ENCODE results near the gene LY6G6C. TPM values are rescaled to one million over a fixed set of nuclear protein-coding genes. Genes with fewer than 3 reads are reported as not detected.

Gene LY6G6C
- not detected for total RNA-seq
- total RNA-seq = 0 to 0.08 reads per million in 2 donors

GRCh38 chr6:31721351-31722020 is at the start of gene LY6G6C:
Gene LY6G6C (minus strand): TSS chr6:31721746. CDS start chr6:31721679, 67 bp downstream.
- Mint-ChIP-seq H3K27me3 (no peaks in the 10 kb centered on the region), H3K36me3 (ENCODE audit: low read depth) (peaks cover 5% of the 10 kb centered on the region), H3K4me3 (no peak within 1 kb of the TSS), H3K27ac (no peak within 1 kb of the TSS), H3K4me1 (peaks cover 21% of the 10 kb centered on the region)
- no peaks in the 10 kb centered on the region for H3K9me3 ChIP-seq (ENCODE audit: control insufficient read depth, low read length, poor library complexity, severe bottlenecking)
- DNase-seq = no peak
- ATAC-seq = no peak

- ATAC-seq = no peak
- no peak for DNase-seq
- Mint-ChIP-seq H3K4me3 (peak overlapping the region; percentile 47), H3K4me1 (peaks cover 23% of the 10 kb centered on the region), H3K27me3 (no peaks in the 10 kb centered on the region), H3K27ac (no peak overlapping the region), H3K36me3 (ENCODE audit: low read depth) (no peaks in the 10 kb centered on the region)
- no peaks in the 10 kb centered on the region for H3K9me3 ChIP-seq (ENCODE audit: control insufficient read depth, low read length, poor library complexity, severe bottlenecking)
Measured at GRCh38 chr6:31770860-31771259, 49.3 kb upstream of the LY6G6C start.

GRCh38 chr6:31769684-31770371 is 48.3 kb upstream of the LY6G6C start:
- Mint-ChIP-seq H3K4me3 (no peak overlapping the region), H3K27ac (no peak overlapping the region), H3K4me1 (peaks cover 18% of the 10 kb centered on the region), H3K36me3 (ENCODE audit: low read depth) (no peaks in the 10 kb centered on the region), H3K27me3 (no peaks in the 10 kb centered on the region)
- ATAC-seq (peak; percentile 85), DNase-seq (peak; percentile 64 to 77 (median 69))
- no peaks in the 10 kb centered on the region for H3K9me3 ChIP-seq (ENCODE audit: control insufficient read depth, low read length, poor library complexity, severe bottlenecking)

GRCh38 chr6:31768363-31769257 is 47.1 kb upstream of the LY6G6C start:
- Mint-ChIP-seq H3K27ac (peak overlapping the region; percentile 78), H3K36me3 (ENCODE audit: low read depth) (no peaks in the 10 kb centered on the region)
- DNase-seq = no peak

GRCh38 chr6:31767096-31767645 is 45.6 kb upstream of the LY6G6C start:
- H3K9me3 ChIP-seq (ENCODE audit: control insufficient read depth, low read length, poor library complexity, severe bottlenecking) = no peaks in the 10 kb centered on the region
- DNase-seq (no peak), ATAC-seq (no peak)
- no peak overlapping the region for H3K27ac Mint-ChIP-seq
- peaks cover 13% of the 10 kb centered on the region for H3K4me1 Mint-ChIP-seq
- H3K27me3 Mint-ChIP-seq = no peaks in the 10 kb centered on the region
- H3K4me3 Mint-ChIP-seq = no peak overlapping the region
- H3K36me3 Mint-ChIP-seq (ENCODE audit: low read depth) = no peaks in the 10 kb centered on the region

More at GRCh38 chr6:31768363-31769257, 47.1 kb upstream of the LY6G6C start:
- ATAC-seq = no peak
- Mint-ChIP-seq H3K27me3 (no peaks in the 10 kb centered on the region), H3K4me1 (peaks cover 18% of the 10 kb centered on the region), H3K4me3 (no peak overlapping the region)
- H3K9me3 ChIP-seq (ENCODE audit: control insufficient read depth, low read length, poor library complexity, severe bottlenecking) = no peaks in the 10 kb centered on the region

GRCh38 chr6:31765910-31766794 is 44.6 kb upstream of the LY6G6C start:
- Mint-ChIP-seq H3K4me1 (peaks cover 11% of the 10 kb centered on the region), H3K27ac (no peak overlapping the region), H3K36me3 (ENCODE audit: low read depth) (no peaks in the 10 kb centered on the region), H3K4me3 (no peak overlapping the region), H3K27me3 (no peaks in the 10 kb centered on the region)
- H3K9me3 ChIP-seq (ENCODE audit: control insufficient read depth, low read length, poor library complexity, severe bottlenecking) = no peaks in the 10 kb centered on the region
- ATAC-seq (no peak), DNase-seq (no peak)

- Mint-ChIP-seq H3K4me3 (no peak overlapping the region), H3K4me1 (peaks cover 11% of the 10 kb centered on the region), H3K27me3 (no peaks in the 10 kb centered on the region), H3K27ac (no peak overlapping the region), H3K36me3 (ENCODE audit: low read depth) (no peaks in the 10 kb centered on the region)
- H3K9me3 ChIP-seq (ENCODE audit: control insufficient read depth, low read length, poor library complexity, severe bottlenecking) = no peaks in the 10 kb centered on the region
- ATAC-seq = no peak
- no peak for DNase-seq
Measured at GRCh38 chr6:31765559-31765909, 44.0 kb upstream of the LY6G6C start.

- no peak overlapping the region for H3K27ac Mint-ChIP-seq
- no peaks in the 10 kb centered on the region for H3K9me3 ChIP-seq (ENCODE audit: control insufficient read depth, low read length, poor library complexity, severe bottlenecking)
Measured at GRCh38 chr6:31764198-31764597, 42.7 kb upstream of the LY6G6C start.

GRCh38 chr6:31763619-31763940 is 42.0 kb upstream of the LY6G6C start:
- peaks cover 4% of the 10 kb centered on the region for H3K36me3 Mint-ChIP-seq (ENCODE audit: low read depth)
- ATAC-seq (no peak), DNase-seq (no peak)
- H3K4me1 Mint-ChIP-seq = peaks cover 8% of the 10 kb centered on the region
- peak overlapping the region; percentile 54 for H3K27ac Mint-ChIP-seq
- no peaks in the 10 kb centered on the region for H3K27me3 Mint-ChIP-seq
- H3K4me3 Mint-ChIP-seq = no peak overlapping the region
- no peaks in the 10 kb centered on the region for H3K9me3 ChIP-seq (ENCODE audit: control insufficient read depth, low read length, poor library complexity, severe bottlenecking)

More at GRCh38 chr6:31764198-31764597, 42.7 kb upstream of the LY6G6C start:
- ATAC-seq (no peak), DNase-seq (no peak)
- Mint-ChIP-seq H3K4me1 (peaks cover 8% of the 10 kb centered on the region), H3K36me3 (ENCODE audit: low read depth) (peaks cover 4% of the 10 kb centered on the region), H3K27me3 (no peaks in the 10 kb centered on the region), H3K4me3 (no peak overlapping the region)

- H3K27ac Mint-ChIP-seq = peak overlapping the region; percentile 54
- peaks cover 8% of the 10 kb centered on the region for H3K4me1 Mint-ChIP-seq
- no peaks in the 10 kb centered on the region for H3K27me3 Mint-ChIP-seq
- peaks cover 4% of the 10 kb centered on the region for H3K36me3 Mint-ChIP-seq (ENCODE audit: low read depth)
- no peaks in the 10 kb centered on the region for H3K9me3 ChIP-seq (ENCODE audit: control insufficient read depth, low read length, poor library complexity, severe bottlenecking)
- ATAC-seq (no peak), DNase-seq (no peak)
- H3K4me3 Mint-ChIP-seq = no peak overlapping the region
Measured at GRCh38 chr6:31762878-31763618, 41.5 kb upstream of the LY6G6C start.

- no peaks in the 10 kb centered on the region for H3K9me3 ChIP-seq (ENCODE audit: control insufficient read depth, low read length, poor library complexity, severe bottlenecking)
Measured at GRCh38 chr6:31762356-31762755, 40.8 kb upstream of the LY6G6C start, which contains the start of gene SAPCD1. Gene SAPCD1 (plus strand): TSS chr6:31762656. CDS start chr6:31763055, 399 bp downstream.

GRCh38 chr6:31761343-31761742 is 39.8 kb upstream of the LY6G6C start:
- Mint-ChIP-seq H3K27ac (peak overlapping the region; percentile 27), H3K4me3 (no peak overlapping the region), H3K4me1 (peaks cover 10% of the 10 kb centered on the region), H3K36me3 (ENCODE audit: low read depth) (peaks cover 4% of the 10 kb centered on the region), H3K27me3 (no peaks in the 10 kb centered on the region)
- no peaks in the 10 kb centered on the region for H3K9me3 ChIP-seq (ENCODE audit: control insufficient read depth, low read length, poor library complexity, severe bottlenecking)
- no peak for DNase-seq
- ATAC-seq = no peak

More at GRCh38 chr6:31762356-31762755, 40.8 kb upstream of the LY6G6C start, which contains the start of gene SAPCD1:
- ATAC-seq (no peak), DNase-seq (no peak)
- Mint-ChIP-seq H3K4me1 (peaks cover 11% of the 10 kb centered on the region), H3K27ac (peak within 1 kb of the TSS; percentile 54), H3K36me3 (ENCODE audit: low read depth) (peaks cover 4% of the 10 kb centered on the region), H3K27me3 (no peaks in the 10 kb centered on the region), H3K4me3 (no peak within 1 kb of the TSS)
